HepG2 (cell line): ENCODE data around the gene EFCAB8. TPM values are rescaled to one million over a fixed set of nuclear protein-coding genes. Genes with fewer than 3 reads are reported as not detected.

Source experiments
- ARNTL ChIP-seq: sonication (generic); formaldehyde crosslinking; IDR thresholded peaks from 2 replicates; pipeline ENCODE4 v1.4.0; 2020; ENCODE audit warnings: mild to moderate bottlenecking, missing genetic modification reagents
- ATF5 ChIP-seq: sonication (generic); formaldehyde crosslinking; IDR thresholded peaks from 2 replicates; pipeline ENCODE4 v1.4.0; 2020; ENCODE audit warnings: mild to moderate bottlenecking, low read depth, missing genetic modification reagents
- FOXA1 ChIP-seq, 2 experiments: fragments of 450-650 bp in 1 of 2; sonication (generic) in 1 of 2; formaldehyde crosslinking in 1 of 2; IDR thresholded peaks; 2 replicates each; pipeline versions ENCODE4 v1.4.0 to v1.6.1; 2016 to 2020; ENCODE audit warnings: missing genetic modification reagents in 1 of 2
- FOXK2 ChIP-seq: fragments of 450-650 bp; IDR thresholded peaks from 2 replicates; pipeline ENCODE4 v1.6.1; 2016
- FUBP1 ChIP-seq: sonication (generic); formaldehyde crosslinking; IDR thresholded peaks from 2 replicates; pipeline ENCODE4 v1.5.1; 2020; ENCODE audit warnings: missing genetic modification reagents, mild to moderate bottlenecking, borderline replicate concordance
- HNF1B ChIP-seq: sonication (generic); formaldehyde crosslinking; IDR thresholded peaks from 2 replicates; pipeline ENCODE4 v1.5.1; 2020; ENCODE audit warnings: mild to moderate bottlenecking, moderate library complexity, missing genetic modification reagents
- KAT8 ChIP-seq: IDR thresholded peaks from 2 replicates; pipeline ENCODE4 v1.6.1; 2016; ENCODE audit warnings: missing genetic modification reagents, missing compliant biosample characterization
- KLF6 ChIP-seq: IDR thresholded peaks from 2 replicates; pipeline ENCODE4 v1.8.0; 2016; ENCODE audit warnings: missing biosample characterization, missing genetic modification reagents
- MXD4 ChIP-seq: IDR thresholded peaks from 2 replicates; pipeline ENCODE4 v1.6.1; 2016; ENCODE audit warnings: mild to moderate bottlenecking, missing biosample characterization, missing genetic modification reagents
- NBN ChIP-seq: fragments of 450-650 bp; conservative IDR thresholded peaks from 2 replicates; pipeline ENCODE4 v1.6.1; 2017
- POLR2A ChIP-seq, 2 experiments: IDR thresholded peaks; 2 replicates each; pipeline ENCODE4 v1.6.1; 2011; ENCODE audit warnings: low read depth in 2 of 2, low read length in 2 of 2, mild to moderate bottlenecking in 1 of 2, moderate library complexity in 1 of 2; ENCODE audit not compliant: insufficient read depth in 1 of 2
- SYNCRIP ChIP-seq: fragments of 200-400 bp; formaldehyde crosslinking; IDR thresholded peaks from 2 replicates; pipeline ENCODE4 v1.6.1; 2018; ENCODE audit warnings: mild to moderate bottlenecking, low read depth, low read length; ENCODE audit not compliant: insufficient read depth
- XBP1 ChIP-seq: sonication (generic); formaldehyde crosslinking; IDR thresholded peaks from 2 replicates; pipeline ENCODE4 v1.5.0; 2020; ENCODE audit warnings: missing genetic modification reagents
- YY1 ChIP-seq: IDR thresholded peaks from 2 replicates; pipeline ENCODE4 v1.6.1; 2011; ENCODE audit warnings: low read length, low read depth, moderate library complexity, mild to moderate bottlenecking; ENCODE audit not compliant: insufficient read depth, insufficient replicate concordance
- ZNF207 ChIP-seq: fragments of 450-650 bp; IDR thresholded peaks from 2 replicates; pipeline ENCODE4 v1.6.1; 2016; ENCODE audit warnings: antibody characterized with exemption, borderline replicate concordance
- ZNF24 ChIP-seq: fragments of 450-650 bp; IDR thresholded peaks from 2 replicates; pipeline ENCODE4 v1.6.1; 2017; ENCODE audit warnings: antibody characterized with exemption, mild to moderate bottlenecking
- ZNF549 ChIP-seq: sonication (generic); formaldehyde crosslinking; IDR thresholded peaks from 2 replicates; pipeline ENCODE4 v1.5.0; 2020; ENCODE audit warnings: missing genetic modification reagents
- ZNF562 ChIP-seq: sonication (generic); formaldehyde crosslinking; IDR thresholded peaks from 2 replicates; pipeline ENCODE4 v1.8.0; 2022; ENCODE audit warnings: missing genetic modification reagents, borderline replicate concordance
- ZNF687 ChIP-seq: sonication (generic); formaldehyde crosslinking; IDR thresholded peaks from 2 replicates; pipeline ENCODE4 v1.5.1; 2020; ENCODE audit warnings: mild to moderate bottlenecking, missing genetic modification reagents, moderate library complexity
- ZNF800 ChIP-seq: sonication (generic); formaldehyde crosslinking; IDR thresholded peaks from 2 replicates; pipeline ENCODE4 v1.4.0; 2020; ENCODE audit warnings: missing genetic modification reagents
- polyA plus RNA-seq, 8 experiments: library from polyadenylated mRNA; depleted of rRNA in 3 of 8; stranded (reverse) in 7 of 8; unstranded in 1 of 8; fragments of >200 nt; fragmentation: Illumina TruSeq in 4 of 8; extraction: Trizol in 4 of 8; gene quantifications; 2 replicates each; pipeline versions ENCODE4 v1.2.1 to v1.2.3, GENCODE V29; 2011 to 2016; ENCODE audit warnings: low read depth in 4 of 8, missing spikeins in 1 of 8, mixed read lengths in 1 of 8; ENCODE audit not compliant: insufficient read depth in 1 of 8
- total RNA-seq, 5 experiments: library from RNA; depleted of rRNA; stranded (reverse); fragments of >200 nt; fragmentation: Illumina TruSeq; extraction: Trizol; gene quantifications; 2 replicates each; pipeline ENCODE4 v1.2.3, GENCODE V29; 2016; ENCODE audit warnings: low read depth in 1 of 5

EFCAB8 gene
- total and polyA plus RNA-seq, 2 of the 13 experiments (the other 11 are each of a cell fraction or from before 2014, with no cell fraction given), result 0.15 to 0.22 TPM

- no peak for TF ChIP-seq HNF1B
- no peak for TF ChIP-seq YY1
- TF ChIP-seq NBN, result no peak
- no peak for TF ChIP-seq ZNF687
- 0 out of 2 replicates have a peak, but pooled peaks have one; percentile 18 for TF ChIP-seq FUBP1 (CRISPR knock-in tag)
- TF ChIP-seq ZNF207, result no peak
- TF ChIP-seq ZNF24, result peak; percentile 87; the same call in 1 of the 2 replicates
- no peak for TF ChIP-seq FOXK2
- TF ChIP-seq KLF6 (CRISPR knock-in tag), result no peak
- no peak; a peak in 1 of 4 replicates for TF ChIP-seq POLR2A (IDR thresholded peaks at IDR 0.05; ENCODE audit: insufficient read depth in 1 of 2, low read depth in 2 of 2, low read length in 2 of 2)
- no peak for TF ChIP-seq FOXA1 (IDR thresholded peaks at IDR 0.05)
- TF ChIP-seq FOXA1 (CRISPR knock-in tag; IDR thresholded peaks at IDR 0.05), result no peak
- TF ChIP-seq ZNF800 (CRISPR knock-in tag), result no peak
- no peak for TF ChIP-seq ZNF549 (CRISPR knock-in tag)
- TF ChIP-seq ARNTL (CRISPR knock-in tag), result peak; percentile 13
- no peak for TF ChIP-seq ATF5 (CRISPR knock-in tag)
- TF ChIP-seq ZNF562 (CRISPR knock-in tag), result no peak
- no peak for TF ChIP-seq MXD4
- TF ChIP-seq SYNCRIP, result no peak
- no peak for TF ChIP-seq KAT8 (CRISPR knock-in tag)
- no peak for TF ChIP-seq XBP1
Observed at GRCh38 chr20:33006776-33007375, 148.2 kb downstream of the EFCAB8 start (continued).
